Activated naive CD8-positive, alpha-beta T cell treated with anti-CD3 and anti-CD28 coated beads, Interleukin-2, amount 10 ng/mL, durations not matched to agents 7 days and 5 days (primary cell): Measurements from ENCODE around the gene FAR1. TPM values are rescaled to one million over a fixed set of nuclear protein-coding genes. Genes with fewer than 3 reads are reported as not detected.
"Not testable (repeated sequence)": the region's sequence is repeated elsewhere in the genome, so short reads cannot be mapped to it uniquely, and the experiment has no call there.

Experiments used
- ATAC-seq: fragments of 150-1000 bp; cut with Tn5 transposase; one replicate; pipeline ENCODE4 v1.10.0; 2021; ENCODE audit warnings: low read depth, moderate library complexity
- POLR2A ChIA-PET: fragments of 350-600 bp; sonication (Branson Sonifier 250); formaldehyde crosslinking; loops from one replicate; lab custom pipeline; 2021; ENCODE audit warnings: antibody characterized with exemption; lab: Charles Lee
- DNase-seq: peaks from one replicate; pipeline ENCODE4 v3.0.0; 2021
- H3K27ac Mint-ChIP-seq: one replicate; pipeline ENCODE4 v1.8.0; 2022; ENCODE audit warnings: mild to moderate bottlenecking, mixed read lengths
- H3K27me3 Mint-ChIP-seq: one replicate; pipeline ENCODE4 v1.8.0; 2022; ENCODE audit warnings: mild to moderate bottlenecking, moderate library complexity, mixed read lengths
- H3K36me3 Mint-ChIP-seq: one replicate; pipeline ENCODE4 v1.8.0; 2021; ENCODE audit warnings: mild to moderate bottlenecking, mixed read lengths
- H3K4me1 Mint-ChIP-seq: one replicate; pipeline ENCODE4 v1.8.0; 2021; ENCODE audit warnings: mixed read lengths
- H3K4me3 Mint-ChIP-seq: one replicate; pipeline ENCODE4 v1.8.0; 2022; ENCODE audit warnings: mild to moderate bottlenecking, moderate library complexity, mixed read lengths
- H3K9me3 Mint-ChIP-seq: one replicate; pipeline ENCODE4 v1.8.0; 2021; ENCODE audit warnings: mixed read lengths
- total RNA-seq, 2 experiments: library from RNA; stranded (reverse); gene quantifications; one replicate each; pipeline ENCODE4 v1.2.3, GENCODE V29; 2021

The FAR1 gene
- total RNA-seq, 2 experiments from 2014 or later = 48.9 to 49.7 TPM

- Mint-ChIP-seq H3K36me3 (peaks cover 17% of the 10 kb centered on the region), H3K4me1 (no peaks in the 10 kb centered on the region), H3K9me3 (no peaks in the 10 kb centered on the region), H3K4me3 (no peak overlapping the region), H3K27me3 (no peaks in the 10 kb centered on the region), H3K27ac (no peak overlapping the region)
- DNase-seq (no peak), ATAC-seq (no peak)
- POLR2A ChIA-PET = no interaction called here
Observed at GRCh38 chr11:13699870-13700269, 31.4 kb downstream of the FAR1 start.

- peaks cover 7% of the 10 kb centered on the region for H3K36me3 Mint-ChIP-seq
- no peaks in the 10 kb centered on the region for H3K27me3 Mint-ChIP-seq
- POLR2A ChIA-PET = no interaction called here
- ATAC-seq (no peak), DNase-seq (no peak)
- no peaks in the 10 kb centered on the region for H3K9me3 Mint-ChIP-seq
- no peak overlapping the region for H3K27ac Mint-ChIP-seq
- H3K4me3 Mint-ChIP-seq = no peak overlapping the region
- H3K4me1 Mint-ChIP-seq = no peaks in the 10 kb centered on the region
Observed at GRCh38 chr11:13701506-13701905, 33.0 kb downstream of the FAR1 start.

GRCh38 chr11:13702071-13702470, 33.6 kb downstream of the FAR1 start:
- no peaks in the 10 kb centered on the region for H3K4me1 Mint-ChIP-seq
- H3K9me3 Mint-ChIP-seq = no peaks in the 10 kb centered on the region
- peaks cover 7% of the 10 kb centered on the region for H3K36me3 Mint-ChIP-seq
- no peaks in the 10 kb centered on the region for H3K27me3 Mint-ChIP-seq
- no peak for ATAC-seq
- H3K4me3 Mint-ChIP-seq = no peak overlapping the region
- no peak overlapping the region for H3K27ac Mint-ChIP-seq
- DNase-seq = no peak
- POLR2A ChIA-PET = no interaction called here

DNA sequence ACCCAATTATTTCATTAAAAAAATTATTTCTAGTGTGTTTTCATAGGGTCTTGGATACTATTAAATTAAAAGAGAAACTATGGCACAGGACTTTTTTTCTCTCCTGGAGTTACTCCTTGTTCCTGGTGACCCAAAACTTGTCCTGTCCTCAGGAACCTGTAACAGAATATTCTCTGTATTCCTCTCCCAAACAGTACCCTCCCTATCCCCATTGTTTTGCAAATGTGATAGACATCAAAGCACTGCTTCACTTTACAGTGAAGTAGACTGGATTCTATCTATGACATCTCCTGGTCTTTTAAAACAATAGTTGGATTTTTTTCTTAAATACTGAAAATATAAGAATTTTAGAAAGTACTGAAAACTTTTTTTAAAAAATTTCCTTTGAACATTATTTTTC, 37.2 kb downstream of the FAR1 start:
- H3K36me3 Mint-ChIP-seq = peaks cover 10% of the 10 kb centered on the region
- DNase-seq = no peak

GRCh38 chr11:13713982-13714381, 45.5 kb downstream of the FAR1 start:
- no peaks in the 10 kb centered on the region for H3K27me3 Mint-ChIP-seq
- no peak overlapping the region for H3K4me3 Mint-ChIP-seq
- peaks cover 21% of the 10 kb centered on the region for H3K36me3 Mint-ChIP-seq
- H3K4me1 Mint-ChIP-seq = peaks cover 4% of the 10 kb centered on the region
- no peak for ATAC-seq
- no peaks in the 10 kb centered on the region for H3K9me3 Mint-ChIP-seq
- POLR2A ChIA-PET = no interaction called here
- no peak overlapping the region for H3K27ac Mint-ChIP-seq
- no peak for DNase-seq

More for the DNA sequence above, 37.2 kb downstream of the FAR1 start:
- H3K27ac Mint-ChIP-seq = no peak overlapping the region
- POLR2A ChIA-PET = no interaction called here
- H3K4me1 Mint-ChIP-seq = no peaks in the 10 kb centered on the region
- no peak overlapping the region for H3K4me3 Mint-ChIP-seq
- no peaks in the 10 kb centered on the region for H3K9me3 Mint-ChIP-seq
- no peaks in the 10 kb centered on the region for H3K27me3 Mint-ChIP-seq
- ATAC-seq = no peak

DNA sequence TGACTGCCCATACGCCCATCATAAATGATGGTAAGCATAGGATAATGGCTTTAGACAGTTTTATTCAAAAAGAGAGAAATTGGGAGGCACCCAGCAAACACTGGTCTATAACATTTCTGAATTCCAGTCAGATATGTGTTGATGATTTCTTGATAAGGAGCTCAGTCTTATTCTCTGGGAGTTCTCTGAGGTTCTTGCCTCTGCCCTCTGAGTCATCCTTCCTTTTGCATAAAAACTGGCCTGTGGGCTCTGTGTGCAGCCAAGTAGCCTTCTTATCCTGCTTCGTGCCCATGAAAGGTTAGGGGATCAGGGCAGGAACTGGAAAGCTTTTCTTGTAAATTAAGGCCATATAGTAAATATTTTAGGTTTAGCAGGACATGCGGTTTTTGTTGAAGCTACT, 48.9 kb downstream of the FAR1 start:
- ATAC-seq = no peak
- DNase-seq = no peak
- no peak overlapping the region for H3K4me3 Mint-ChIP-seq
- peaks cover 19% of the 10 kb centered on the region for H3K36me3 Mint-ChIP-seq
- peaks cover 4% of the 10 kb centered on the region for H3K4me1 Mint-ChIP-seq
- no peaks in the 10 kb centered on the region for H3K9me3 Mint-ChIP-seq
- no peaks in the 10 kb centered on the region for H3K27me3 Mint-ChIP-seq
- H3K27ac Mint-ChIP-seq = no peak overlapping the region
- POLR2A ChIA-PET = no interaction called here

DNA sequence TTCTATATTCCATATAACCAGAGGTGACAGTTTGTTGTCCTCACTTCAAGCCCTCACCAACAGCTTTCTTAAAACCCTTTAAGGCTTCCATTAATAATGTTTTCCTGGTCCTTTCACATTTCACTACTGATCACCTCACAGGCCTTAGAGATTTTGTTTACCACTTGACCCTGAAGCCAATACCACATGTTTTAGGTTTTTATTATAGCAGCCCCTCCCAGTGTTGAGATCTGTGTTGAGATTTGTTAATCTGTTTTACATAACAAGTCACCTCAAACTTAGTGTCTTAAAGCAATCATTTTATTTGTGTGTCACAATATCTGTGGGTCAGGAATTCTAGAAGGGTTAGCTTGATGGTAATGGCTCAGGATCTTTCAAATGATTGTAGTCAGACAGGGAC, 49.9 kb downstream of the FAR1 start:
- POLR2A ChIA-PET = no interaction called here
- H3K27ac Mint-ChIP-seq = no peak overlapping the region
- H3K36me3 Mint-ChIP-seq = peaks cover 26% of the 10 kb centered on the region
- peaks cover 4% of the 10 kb centered on the region for H3K4me1 Mint-ChIP-seq
- DNase-seq (no peak), ATAC-seq (no peak)
- H3K9me3 Mint-ChIP-seq = no peaks in the 10 kb centered on the region
- H3K4me3 Mint-ChIP-seq = no peak overlapping the region
- no peaks in the 10 kb centered on the region for H3K27me3 Mint-ChIP-seq

DNA sequence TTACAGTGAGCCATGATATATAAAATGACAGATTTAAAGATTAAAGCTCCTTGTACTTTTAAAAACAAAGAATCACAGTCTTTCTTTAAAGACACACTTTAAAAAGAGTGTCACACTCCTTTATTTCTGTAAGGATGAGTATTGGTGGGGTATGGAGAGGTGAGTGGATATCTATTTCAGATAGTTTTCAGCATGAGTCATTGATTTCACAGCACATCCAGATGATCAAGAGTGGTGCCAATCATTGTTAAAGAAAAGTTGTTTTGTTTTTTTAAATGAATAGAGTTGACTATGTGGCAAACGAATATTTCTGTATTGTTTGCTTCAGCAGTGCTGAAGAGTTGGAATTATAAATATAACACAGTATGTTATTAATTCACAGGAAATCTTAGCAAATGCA, 52.5 kb downstream of the FAR1 start:
- Mint-ChIP-seq H3K4me1 (peaks cover 4% of the 10 kb centered on the region), H3K27ac (no peak overlapping the region), H3K4me3 (no peak overlapping the region), H3K36me3 (peaks cover 21% of the 10 kb centered on the region), H3K9me3 (no peaks in the 10 kb centered on the region), H3K27me3 (no peaks in the 10 kb centered on the region)
- POLR2A ChIA-PET = no interaction called here
- DNase-seq (no peak), ATAC-seq (no peak)

GRCh38 chr11:13721760-13722159, 53.3 kb downstream of the FAR1 start:
- H3K27me3 Mint-ChIP-seq = no peaks in the 10 kb centered on the region
- H3K9me3 Mint-ChIP-seq = no peaks in the 10 kb centered on the region
- H3K27ac Mint-ChIP-seq = no peak overlapping the region
- H3K4me1 Mint-ChIP-seq = peaks cover 4% of the 10 kb centered on the region
- POLR2A ChIA-PET = no interaction called here
- DNase-seq = no peak
- H3K36me3 Mint-ChIP-seq = peaks cover 18% of the 10 kb centered on the region
- no peak overlapping the region for H3K4me3 Mint-ChIP-seq
- ATAC-seq = no peak

DNA sequence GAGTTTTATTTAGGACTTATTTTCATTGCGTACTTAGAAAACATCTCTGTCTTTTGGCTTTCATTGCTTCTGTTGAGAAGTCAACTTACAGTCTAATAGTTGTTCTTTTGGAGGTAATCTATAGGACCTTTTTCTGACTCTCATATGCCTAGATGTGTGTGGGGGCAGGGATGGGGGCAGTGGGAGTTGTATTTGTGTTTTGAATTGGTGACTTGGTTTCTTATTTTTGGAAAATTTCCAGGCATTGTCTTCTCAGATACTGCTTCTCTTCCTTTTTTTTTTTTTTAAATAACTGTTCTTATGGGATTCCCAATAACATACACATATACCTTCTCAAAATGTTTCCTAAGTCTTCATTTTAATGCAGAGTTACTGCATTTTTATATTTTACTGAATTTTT, 58.0 kb downstream of the FAR1 start:
- Mint-ChIP-seq H3K4me1 (no peaks in the 10 kb centered on the region), H3K27me3 (no peaks in the 10 kb centered on the region), H3K9me3 (no peaks in the 10 kb centered on the region), H3K27ac (no peak overlapping the region), H3K36me3 (peaks cover 18% of the 10 kb centered on the region), H3K4me3 (no peak overlapping the region)
- DNase-seq (no peak), ATAC-seq (no peak)
- POLR2A ChIA-PET = no interaction called here

DNA sequence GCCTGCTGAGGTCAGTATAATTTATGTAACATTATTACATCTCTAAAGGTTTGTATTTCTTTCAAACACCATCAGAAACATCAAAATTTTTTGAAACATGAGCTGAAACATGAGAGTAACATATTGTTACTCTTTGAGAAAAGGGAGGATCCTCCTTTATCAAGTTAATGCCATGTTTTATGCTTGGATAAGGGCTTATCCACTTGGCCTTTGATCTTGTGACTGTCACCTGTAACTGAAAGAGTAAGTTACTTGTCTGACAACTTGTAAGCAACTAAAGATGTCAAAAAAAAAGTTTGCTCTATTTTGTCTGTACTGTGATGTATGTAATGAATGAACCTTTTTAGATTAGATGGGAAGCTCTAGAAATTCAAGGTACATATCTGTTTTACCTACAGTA, 59.6 kb downstream of the FAR1 start:
- Mint-ChIP-seq H3K9me3 (no peaks in the 10 kb centered on the region), H3K4me3 (no peak overlapping the region), H3K27me3 (no peaks in the 10 kb centered on the region), H3K27ac (no peak overlapping the region), H3K4me1 (no peaks in the 10 kb centered on the region), H3K36me3 (peaks cover 14% of the 10 kb centered on the region)
- DNase-seq (no peak), ATAC-seq (no peak)
- POLR2A ChIA-PET = no interaction called here

- no peak for DNase-seq
- H3K27me3 Mint-ChIP-seq = peaks cover 2% of the 10 kb centered on the region
- H3K36me3 Mint-ChIP-seq = peaks cover 3% of the 10 kb centered on the region
- POLR2A ChIA-PET = no interaction called here
- no peak overlapping the region for H3K27ac Mint-ChIP-seq
- H3K9me3 Mint-ChIP-seq = no peaks in the 10 kb centered on the region
- no peak for ATAC-seq
- H3K4me3 Mint-ChIP-seq = no peak overlapping the region
- H3K4me1 Mint-ChIP-seq = no peaks in the 10 kb centered on the region
Observed at GRCh38 chr11:13734530-13734929, 66.1 kb downstream of the FAR1 start.

DNA sequence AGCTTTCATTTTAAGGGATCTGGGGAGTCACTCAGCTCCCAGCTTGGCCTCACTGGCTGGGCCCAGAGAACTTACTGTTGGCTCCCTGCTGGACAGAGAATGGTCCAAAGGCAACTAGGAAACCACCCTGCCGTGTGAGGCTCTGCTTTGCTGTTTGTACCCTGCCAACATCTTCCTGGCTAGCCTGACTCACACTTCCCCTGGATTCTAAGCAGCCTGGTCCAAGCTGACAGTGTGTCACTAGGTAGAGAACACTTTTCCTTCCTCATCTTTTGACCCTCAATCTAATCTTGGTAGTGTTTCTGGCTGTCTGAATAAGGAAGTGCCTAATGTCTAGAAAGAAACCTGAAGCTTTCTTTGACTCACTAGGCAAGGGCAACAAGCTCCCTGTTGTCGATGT, 76.7 kb downstream of the FAR1 start:
- POLR2A ChIA-PET = no interaction called here
- DNase-seq = no peak
- H3K4me3 Mint-ChIP-seq = no peak overlapping the region
- H3K9me3 Mint-ChIP-seq = no peaks in the 10 kb centered on the region
- H3K36me3 Mint-ChIP-seq = no peaks in the 10 kb centered on the region
- H3K4me1 Mint-ChIP-seq = no peaks in the 10 kb centered on the region
- peaks cover 20% of the 10 kb centered on the region for H3K27me3 Mint-ChIP-seq
- no peak for ATAC-seq
- H3K27ac Mint-ChIP-seq = no peak overlapping the region

DNA sequence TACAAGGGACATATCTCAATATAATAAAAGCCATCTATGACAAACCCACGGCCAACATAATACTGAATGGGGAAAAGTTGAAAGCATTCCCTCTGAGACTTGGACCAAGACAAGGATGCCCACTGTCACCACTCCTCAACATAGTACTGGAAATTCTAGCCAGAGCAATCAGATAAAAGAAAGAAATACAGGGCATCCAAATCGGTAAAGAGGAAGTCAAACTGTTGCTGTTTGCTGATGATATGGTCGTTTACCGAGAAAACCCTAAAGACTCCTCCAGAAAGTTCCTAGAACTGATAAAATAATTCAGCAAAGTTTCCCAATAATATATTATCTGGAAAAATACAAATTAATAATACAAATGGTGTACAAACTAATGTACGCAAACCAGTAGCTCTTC, 84.8 kb downstream of the FAR1 start:
- DNase-seq, ATAC-seq, H3K4me3 Mint-ChIP-seq, H3K9me3 Mint-ChIP-seq, H3K36me3 Mint-ChIP-seq, H3K27ac Mint-ChIP-seq, H3K4me1 Mint-ChIP-seq, POLR2A ChIA-PET: not testable (repeated sequence)
- H3K27me3 Mint-ChIP-seq = peaks cover 10% of the 10 kb centered on the region

GRCh38 chr11:13759050-13759449, 90.6 kb downstream of the FAR1 start:
- Mint-ChIP-seq H3K27me3 (peaks cover 5% of the 10 kb centered on the region), H3K27ac (no peak overlapping the region), H3K36me3 (no peaks in the 10 kb centered on the region), H3K4me3 (no peak overlapping the region), H3K9me3 (no peaks in the 10 kb centered on the region), H3K4me1 (no peaks in the 10 kb centered on the region)
- ATAC-seq (no peak), DNase-seq (no peak)
- POLR2A ChIA-PET = no interaction called here
